B cell (primary cell): Measurements from ENCODE around the gene RASA3. TPM values are rescaled to one million over a fixed set of nuclear protein-coding genes. Genes with fewer than 3 reads are reported as not detected.

Experiments
- ATAC-seq: fragments of 200-7000 bp; cut with Tn5 transposase; one replicate; pipeline ENCODE4 v1.10.0; 2021; ENCODE audit warnings: low read depth, mild to moderate bottlenecking, moderate number of reproducible peaks, moderate library complexity
- CTCF ChIA-PET: fragments of 350-600 bp; sonication (Branson Sonifier 250); formaldehyde crosslinking; loops from one replicate; lab custom pipeline; 2021; ENCODE audit warnings: antibody characterized with exemption, inconsistent platforms; lab: Charles Lee
- POLR2A ChIA-PET: fragments of 350-600 bp; sonication (Branson Sonifier 250); formaldehyde crosslinking; loops from one replicate; lab custom pipeline; 2021; ENCODE audit warnings: antibody characterized with exemption; lab: Charles Lee
- DNase-seq: peaks from one replicate; pipeline ENCODE4 v3.0.0; 2013
- H2AFZ ChIP-seq: 2 replicates; pipeline ENCODE4 v1.6.1; 2012; ENCODE audit warnings: mild to moderate bottlenecking, low read depth, low read length; ENCODE audit not compliant: insufficient read depth, poor library complexity, severe bottlenecking
- H3K27ac ChIP-seq, 2 donors: 1 replicate in 1 of 2; 2 replicates in 1 of 2; pipeline ENCODE4 v1.5.1; 2012 to 2013; ENCODE audit warnings: low read length in 2 of 2, mild to moderate bottlenecking in 2 of 2, moderate library complexity in 1 of 2
- H3K27me3 ChIP-seq, 4 experiments: fragments of 200-600 bp in 1 of 4; sonication (generic) in 1 of 4; replicated peaks in 1 of 4; 1 replicate in 2 of 4; 2 replicates in 2 of 4; pipeline versions ENCODE4 v1.6.1 to v1.7.0; 2013 to 2016; ENCODE audit warnings: low read length in 3 of 4, mild to moderate bottlenecking in 2 of 4, mixed read lengths in 1 of 4, moderate library complexity in 1 of 4; ENCODE audit not compliant: insufficient read depth in 4 of 4, control insufficient read depth in 3 of 4; ENCODE audit errors: control extremely low read depth in 1 of 4
- H3K36me3 ChIP-seq, 2 experiments: replicated peaks in 1 of 2; 1 replicate in 1 of 2; 2 replicates in 1 of 2; pipeline versions ENCODE4 v1.6.1 to v1.7.1; 2013; ENCODE audit warnings: low read length in 1 of 2; ENCODE audit not compliant: insufficient read depth in 2 of 2, control insufficient read depth in 1 of 2; ENCODE audit errors: control extremely low read depth in 1 of 2, extremely low read depth in 1 of 2
- H3K4me1 ChIP-seq, 2 donors: fragments of 200-600 bp in 1 of 2; sonication (generic) in 1 of 2; 1 replicate in 1 of 2; 2 replicates in 1 of 2; pipeline versions ENCODE4 v1.5.1 to v1.6.1; 2013 to 2017; ENCODE audit warnings: low read length in 2 of 2; ENCODE audit not compliant: control insufficient read depth in 2 of 2, insufficient read depth in 2 of 2
- H3K4me2 ChIP-seq: replicated peaks from 2 replicates; pipeline ENCODE3; 2012; ENCODE audit warnings: mild to moderate bottlenecking, low read depth, low read length; ENCODE audit not compliant: poor library complexity, severe bottlenecking
- H3K4me3 ChIP-seq, 5 experiments: fragments of 200-600 bp in 1 of 5; sonication (generic) in 1 of 5; 1 replicate in 3 of 5; 2 replicates in 2 of 5; pipeline versions ENCODE4 v1.5.1 to v1.7.0; 2011 to 2016; ENCODE audit warnings: low read length in 4 of 5, mild to moderate bottlenecking in 4 of 5, low read depth in 2 of 5, control low read depth in 1 of 5, moderate library complexity in 1 of 5; ENCODE audit not compliant: insufficient read depth in 1 of 5; ENCODE audit errors: control extremely low read depth in 1 of 5, extremely low read depth in 1 of 5
- H3K79me2 ChIP-seq: fragments of 200-600 bp; sonication (generic); one replicate; pipeline ENCODE4 v1.6.0; 2016; ENCODE audit warnings: low read length; ENCODE audit not compliant: control insufficient read depth, insufficient read depth
- H3K9ac ChIP-seq: fragments of 200-600 bp; sonication (generic); 2 replicates; pipeline ENCODE4 v1.6.1; 2017; ENCODE audit warnings: mild to moderate bottlenecking, low read length, moderate library complexity
- H3K9me3 ChIP-seq, 3 donors: one replicate each; pipeline versions ENCODE4 v1.6.1 to v1.7.1; 2013; ENCODE audit warnings: low read length in 2 of 3; ENCODE audit not compliant: control insufficient read depth in 2 of 3, insufficient read depth in 1 of 3; ENCODE audit errors: control extremely low read depth in 1 of 3
- H4K20me1 ChIP-seq: 2 replicates; pipeline ENCODE4 v1.6.0; 2012; ENCODE audit warnings: mild to moderate bottlenecking, low read length; ENCODE audit not compliant: insufficient read depth, control insufficient read depth, poor library complexity, severe bottlenecking
- H3K27ac Mint-ChIP-seq: one replicate; pipeline ENCODE4 v1.8.0; 2021; ENCODE audit warnings: mixed read lengths
- H3K27me3 Mint-ChIP-seq: one replicate; pipeline ENCODE4 v1.8.0; 2021; ENCODE audit warnings: mixed read lengths
- H3K4me1 Mint-ChIP-seq: one replicate; pipeline ENCODE4 v1.8.0; 2021; ENCODE audit warnings: mixed read lengths
- H3K4me3 Mint-ChIP-seq: one replicate; pipeline ENCODE4 v1.8.0; 2021; ENCODE audit warnings: mixed read lengths
- H3K9me3 Mint-ChIP-seq: one replicate; pipeline ENCODE4 v1.8.0; 2022; ENCODE audit warnings: mixed read lengths; ENCODE audit not compliant: insufficient read depth
- CTCF ChIP-seq: fragments of 200-600 bp; IDR thresholded peaks from one replicate; pipeline ENCODE4 v1.8.0; 2022; ENCODE audit warnings: antibody characterized with exemption, mild to moderate bottlenecking
- EZH2 ChIP-seq: IDR thresholded peaks from 2 replicates; pipeline ENCODE4 v1.6.1; 2012; ENCODE audit warnings: borderline replicate concordance, low read depth, mild to moderate bottlenecking, moderate library complexity, low read length; ENCODE audit not compliant: insufficient read depth, poor library complexity, severe bottlenecking
- WGBS: methylation state at CpG from one replicate; pipeline ENCODE4 v1.1.5; 2013; ENCODE audit warnings: missing lambda C conversion rate; ENCODE audit not compliant: insufficient coverage; 5-methylcytosine and 5-hydroxymethylcytosine counted together
- intact Hi-C: fragments of 100-400 bp; cut with micrococcal nuclease; formaldehyde crosslinking; loops from one replicate; pipeline ENCODE4 v1.10.0; 2022
- polyA plus RNA-seq: library from polyadenylated mRNA; depleted of rRNA; stranded (reverse); fragments of >200 nt; gene quantifications from 2 replicates; pipeline ENCODE4 v1.2.3, GENCODE V29; 2012
- total RNA-seq, 2 donors: library from RNA; stranded (reverse); fragments of 120-200 nt in 1 of 2; gene quantifications; 1 replicate in 1 of 2; 2 replicates in 1 of 2; pipeline versions ENCODE4 v1.2.3 to v1.2.4, GENCODE V29; 2013 to 2022

Gene RASA3
- total and polyA plus RNA-seq, 2 donors (not counting 1 experiment from before 2014, with no cell fraction given), result 54.2 to 87.4 TPM

DNA sequence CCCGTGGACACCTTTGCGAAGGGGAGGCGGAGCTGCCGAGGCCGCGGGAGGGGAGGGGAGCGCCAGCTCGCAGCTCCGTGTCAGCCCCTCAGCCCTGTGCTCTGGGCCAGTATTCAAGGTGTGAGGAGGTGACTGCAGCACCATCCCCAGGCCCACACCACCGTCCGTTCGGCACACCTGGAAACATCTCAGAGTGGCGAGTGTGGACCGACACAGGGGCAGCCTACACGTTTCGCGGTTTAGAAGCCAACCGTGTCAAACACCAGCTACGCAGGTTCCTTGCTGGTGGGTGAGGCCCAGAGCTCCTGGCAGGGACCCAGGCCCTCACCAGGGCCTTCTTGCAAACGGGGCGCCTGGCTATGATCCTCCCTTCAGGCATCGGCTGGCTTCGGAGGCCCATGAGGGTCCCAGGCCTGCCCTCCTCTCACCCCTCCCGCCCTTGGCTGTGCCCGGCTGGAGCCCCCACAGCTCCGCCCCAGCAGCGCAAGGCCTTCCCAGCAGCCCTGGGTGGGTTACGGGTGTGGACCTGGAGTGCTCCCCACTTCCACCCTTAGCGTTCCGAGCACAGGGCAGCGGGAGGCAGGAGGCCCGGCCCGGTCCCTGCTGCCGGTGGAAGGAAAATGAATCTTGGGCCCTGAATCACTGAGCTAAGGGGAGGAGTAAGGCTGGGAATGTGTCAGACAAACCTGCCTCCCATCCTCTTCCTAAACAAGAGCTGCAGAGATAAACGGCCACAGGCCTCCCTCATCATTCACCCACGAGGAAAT, 159.8 kb downstream of the RASA3 start:
- Histone ChIP-seq H3K9me3 (no peaks in the 10 kb centered on the region), H2AFZ (no peak overlapping the region), H3K27ac (no peak overlapping the region), H3K4me1 (no peaks in the 10 kb centered on the region), H4K20me1 (peaks cover 3% of the 10 kb centered on the region), H3K27me3 (no peaks in the 10 kb centered on the region), H3K4me2 (no peak overlapping the region), H3K4me3 (no peak overlapping the region), H3K36me3 (peaks cover 0 to 28% of the 10 kb centered on the region in 2 experiments), H3K79me2 (no peaks in the 10 kb centered on the region), H3K9ac (no peak overlapping the region)
- ATAC-seq, result no peak
- Mint-ChIP-seq H3K9me3 (no peaks in the 10 kb centered on the region), H3K27me3 (no peaks in the 10 kb centered on the region), H3K4me3 (no peak overlapping the region), H3K4me1 (no peaks in the 10 kb centered on the region), H3K27ac (no peak overlapping the region)
- CTCF ChIA-PET, result interaction anchor here (0.6 kb wide), 1 partner anchor 252 kb away, joined by 3 read pairs; no protein-coding TSS in a partner anchor
- TF ChIP-seq EZH2 (no peak), CTCF (no peak)
- intact Hi-C loops, result no loop called here
- no peak for DNase-seq
- POLR2A ChIA-PET, result no interaction called here
- 94% methylated on average over 34 of the region's 36 CpGs for WGBS

DNA sequence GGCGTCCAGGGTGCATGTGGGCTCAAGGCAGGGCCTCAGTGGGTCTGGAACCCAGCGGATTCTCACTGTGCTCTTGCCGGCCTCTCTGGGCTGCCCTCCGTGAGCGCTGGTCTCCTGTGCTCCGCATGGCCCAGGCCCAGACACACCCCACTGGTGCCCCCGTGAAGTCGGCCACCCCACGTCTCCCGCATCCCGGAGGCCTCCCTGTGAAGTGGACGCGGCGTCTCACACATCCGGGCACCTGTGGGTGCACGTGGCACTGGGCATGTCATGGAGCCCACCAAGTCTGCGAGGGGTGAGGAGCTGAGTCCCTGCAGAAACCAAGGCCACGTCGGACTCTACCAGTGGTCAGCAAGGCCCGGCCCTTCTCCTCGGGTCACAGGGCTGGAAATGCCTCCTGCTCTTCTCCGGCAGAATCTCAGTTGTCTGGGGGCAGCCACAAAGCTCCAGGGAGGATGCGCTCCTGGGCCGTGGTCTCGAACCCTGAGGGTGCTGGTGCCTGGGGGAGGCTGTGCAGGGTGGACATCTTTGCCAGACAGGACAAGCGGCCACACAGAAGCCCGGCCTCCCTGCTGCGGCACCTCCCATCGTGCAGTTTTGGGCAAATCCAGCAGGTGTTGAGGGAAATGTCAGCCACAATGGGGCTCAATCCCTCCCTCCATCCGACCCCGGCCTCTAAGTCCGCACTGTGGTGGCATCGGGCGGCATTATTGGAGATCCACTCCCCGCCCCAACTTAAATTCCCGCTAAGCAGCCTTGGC, 160.8 kb downstream of the RASA3 start:
- H3K4me3 Mint-ChIP-seq, result no peak overlapping the region
- no peaks in the 10 kb centered on the region for H3K4me1 Mint-ChIP-seq
- no peak for ATAC-seq
- H3K27me3 Mint-ChIP-seq, result no peaks in the 10 kb centered on the region
- DNase-seq, result no peak
- intact Hi-C loops, result no loop called here
- no peaks in the 10 kb centered on the region for H4K20me1 ChIP-seq
- POLR2A ChIA-PET, result no interaction called here
- H3K79me2 ChIP-seq, result no peaks in the 10 kb centered on the region
- no peak overlapping the region for H3K27ac Mint-ChIP-seq
- CTCF ChIA-PET, result no interaction called here
- no peak overlapping the region for H3K4me2 ChIP-seq
- WGBS, result 94% methylated on average over 34 of the region's 36 CpGs
- H3K9ac ChIP-seq, result no peak overlapping the region
- H3K27ac ChIP-seq, result no peak overlapping the region
- no peak overlapping the region for H2AFZ ChIP-seq
- no peaks in the 10 kb centered on the region for H3K27me3 ChIP-seq
- TF ChIP-seq CTCF, result no peak
- TF ChIP-seq EZH2, result no peak
- no peaks in the 10 kb centered on the region for H3K4me1 ChIP-seq
- H3K9me3 ChIP-seq, result no peaks in the 10 kb centered on the region
- peaks cover 0 to 23% of the 10 kb centered on the region in 2 experiments for H3K36me3 ChIP-seq
- H3K9me3 Mint-ChIP-seq, result no peaks in the 10 kb centered on the region
- H3K4me3 ChIP-seq, result no peak overlapping the region
